ENCODE data around the gene EHMT2. TPM values are rescaled to one million over a fixed set of nuclear protein-coding genes. Genes with fewer than 3 reads are reported as not detected.
A peak's percentile ranks its signal among the peaks of the same experiment; 100 is the strongest.
"Not testable (repeated sequence)": the region's sequence is repeated elsewhere in the genome, so short reads cannot be mapped to it uniquely, and the experiment has no call there.

EHMT2 gene
- total and polyA plus RNA-seq, 8 donors: 13.4 to 55.8 (median 20.6) TPM

DNA sequence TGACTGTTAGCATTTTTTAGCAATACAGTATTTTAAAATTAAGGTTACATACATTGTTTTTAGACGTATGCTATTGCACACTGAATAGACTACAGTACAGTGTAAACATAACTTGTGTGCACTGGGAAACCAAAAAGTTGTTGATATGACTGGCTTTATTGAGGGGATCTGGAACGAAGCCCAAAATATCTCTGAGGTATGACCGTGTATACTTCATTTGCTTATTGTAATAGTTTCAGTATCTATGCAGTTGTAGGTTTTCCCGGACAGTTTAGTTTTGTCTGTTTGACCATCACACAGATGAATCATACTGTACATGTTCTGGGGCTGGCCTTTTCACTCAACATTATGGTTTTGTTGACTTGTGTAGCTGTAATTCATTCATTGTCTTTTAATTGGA, 11.3 kb upstream of the EHMT2 start:
- ATAC-seq: no peak
- no peak for FAIRE-seq
- no peak overlapping the region for H3K27ac ChIP-seq
- intact Hi-C loops (cut with DNase I): loop anchor here in 2 of 3 donors (10.0 kb wide), 1 partner anchor 46 kb away; the partner anchor contains the start of genes NELFE (in 2 of the 2) and SKIC2 (in 2 of the 2)
- TF ChIP-seq, protein P1, sequence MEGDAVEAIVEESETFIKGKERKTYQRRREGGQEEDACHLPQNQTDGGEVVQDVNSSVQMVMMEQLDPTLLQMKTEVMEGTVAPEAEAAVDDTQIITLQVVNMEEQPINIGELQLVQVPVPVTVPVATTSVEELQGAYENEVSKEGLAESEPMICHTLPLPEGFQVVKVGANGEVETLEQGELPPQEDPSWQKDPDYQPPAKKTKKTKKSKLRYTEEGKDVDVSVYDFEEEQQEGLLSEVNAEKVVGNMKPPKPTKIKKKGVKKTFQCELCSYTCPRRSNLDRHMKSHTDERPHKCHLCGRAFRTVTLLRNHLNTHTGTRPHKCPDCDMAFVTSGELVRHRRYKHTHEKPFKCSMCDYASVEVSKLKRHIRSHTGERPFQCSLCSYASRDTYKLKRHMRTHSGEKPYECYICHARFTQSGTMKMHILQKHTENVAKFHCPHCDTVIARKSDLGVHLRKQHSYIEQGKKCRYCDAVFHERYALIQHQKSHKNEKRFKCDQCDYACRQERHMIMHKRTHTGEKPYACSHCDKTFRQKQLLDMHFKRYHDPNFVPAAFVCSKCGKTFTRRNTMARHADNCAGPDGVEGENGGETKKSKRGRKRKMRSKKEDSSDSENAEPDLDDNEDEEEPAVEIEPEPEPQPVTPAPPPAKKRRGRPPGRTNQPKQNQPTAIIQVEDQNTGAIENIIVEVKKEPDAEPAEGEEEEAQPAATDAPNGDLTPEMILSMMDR (IDR thresholded peaks at IDR 0.05): no peak
- WGBS, 2 donors: 20 to 25% methylated on average over 4 of the region's 4 CpGs
- H3K4me1 ChIP-seq: no peaks in the 10 kb centered on the region
- no peaks in the 10 kb centered on the region for H3K9me3 ChIP-seq
- no peak overlapping the region for H3K4me3 ChIP-seq
- DNase-seq: no peak
- no peaks in the 10 kb centered on the region for H3K36me3 ChIP-seq
- no peaks in the 10 kb centered on the region for H3K27me3 ChIP-seq

DNA sequence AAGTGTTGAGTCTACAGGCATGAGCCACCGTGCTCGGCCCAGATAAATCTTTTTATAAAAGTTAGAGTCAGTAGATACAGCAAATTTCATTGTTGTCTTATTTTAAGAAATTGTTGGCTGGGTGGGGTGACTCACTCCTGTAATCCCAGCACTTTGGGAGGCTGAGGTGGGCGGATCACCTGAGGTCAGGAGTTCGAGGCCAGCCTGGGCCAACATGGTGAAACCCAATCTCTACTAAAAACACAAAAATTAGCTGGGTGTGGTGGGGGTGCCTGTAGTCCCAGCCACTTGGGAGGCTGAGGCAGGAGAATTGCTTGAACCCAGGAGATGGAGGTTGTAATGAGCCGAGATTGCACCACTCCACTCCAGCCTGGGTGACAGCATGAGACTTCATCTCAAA, 10.8 kb upstream of the EHMT2 start:
- not testable (repeated sequence) for H3K27ac ChIP-seq, H3K4me1 ChIP-seq, H3K36me3 ChIP-seq, DNase-seq, ATAC-seq, FAIRE-seq, H3K9me3 ChIP-seq, H3K4me3 ChIP-seq, H3K27me3 ChIP-seq
- intact Hi-C loops (cut with DNase I): loop anchor here in 2 of 3 donors (10.0 kb wide), 1 partner anchor 47 kb away; the partner anchor contains the start of genes NELFE (in 2 of the 2) and SKIC2 (in 2 of the 2)
- WGBS, 2 donors: 79 to 82% methylated on average over 5 of the region's 5 CpGs

DNA sequence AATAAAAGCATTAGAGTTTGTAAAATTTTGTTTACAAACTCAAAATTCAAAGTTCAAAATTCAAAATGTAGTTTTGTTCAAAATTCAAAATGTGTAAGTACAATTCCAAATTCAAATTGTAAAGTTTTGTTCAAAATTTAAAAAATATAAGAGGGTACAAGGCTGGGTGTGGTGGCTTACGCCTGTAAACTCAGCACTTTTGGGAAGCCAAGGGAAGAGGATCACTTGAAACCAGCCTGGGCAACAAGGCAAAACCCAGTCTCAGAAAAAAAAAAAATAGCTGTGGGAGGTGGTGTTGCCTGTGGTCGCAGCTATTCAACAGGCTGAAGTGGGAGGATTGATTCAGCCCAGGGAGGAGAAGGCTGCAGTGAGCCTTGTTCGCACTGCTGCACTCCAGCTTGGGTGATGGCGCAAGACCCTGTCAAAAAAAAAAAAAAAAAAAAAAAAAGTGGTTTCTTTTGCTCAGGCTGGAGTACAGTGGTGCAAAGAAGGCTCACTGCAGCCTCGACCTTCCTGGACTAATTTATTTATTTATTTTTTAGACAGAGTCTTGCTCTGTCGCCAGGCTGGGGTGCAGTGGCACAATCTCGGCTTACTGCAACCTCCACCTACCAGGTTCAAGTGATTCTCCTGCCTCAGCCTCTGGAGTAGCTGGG, 9.8 kb upstream of the EHMT2 start:
- Histone ChIP-seq H3K4me3 (no peak overlapping the region), H3K36me3 (no peaks in the 10 kb centered on the region), H3K27me3 (no peaks in the 10 kb centered on the region), H3K4me1 (peaks cover 0 to 6% (median 0%) of the 10 kb centered on the region in 3 donors), H3K9me3 (no peaks in the 10 kb centered on the region), H3K27ac (no peak overlapping the region)
- FAIRE-seq (no peak), DNase-seq (no peak), ATAC-seq (peak in 2 of 4 donors; percentile 22 to 34)
- WGBS, 2 donors: 42 to 45% methylated on average over 7 of the region's 7 CpGs
- intact Hi-C loops (cut with DNase I): loop anchor here in 2 of 3 donors (10.0 kb wide), 1 partner anchor 48 kb away; the partner anchor contains the start of genes NELFE (in 2 of the 2) and SKIC2 (in 2 of the 2)
- TF ChIP-seq, protein P1 (IDR thresholded peaks at IDR 0.05): no peak

DNA sequence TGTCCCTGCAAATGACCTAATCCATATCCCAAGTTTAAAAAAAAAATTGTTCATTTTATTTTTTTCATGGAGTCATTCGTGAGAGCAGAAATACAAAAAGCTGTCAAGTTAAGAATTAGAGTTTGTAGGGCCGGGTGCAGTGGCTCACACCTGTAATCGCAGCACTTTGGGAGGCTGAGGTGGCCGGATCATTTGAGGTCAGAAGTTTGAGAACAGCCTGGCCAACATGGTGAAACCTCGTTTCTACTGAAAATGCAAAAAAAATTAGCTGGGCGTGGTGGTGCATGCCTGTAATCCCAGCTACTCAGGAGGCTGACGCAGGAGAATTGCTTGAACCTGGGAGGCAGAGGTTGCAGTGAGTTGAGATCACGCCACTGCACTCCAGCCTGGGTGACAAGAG, 9.2 kb upstream of the EHMT2 start:
- not testable (repeated sequence) for H3K36me3 ChIP-seq, H3K27ac ChIP-seq, H3K4me1 ChIP-seq, DNase-seq, ATAC-seq, H3K9me3 ChIP-seq, H3K4me3 ChIP-seq, H3K27me3 ChIP-seq, FAIRE-seq
- 65 to 72% methylated on average over 8 of the region's 8 CpGs for WGBS, 2 donors
- intact Hi-C loops (cut with DNase I): loop anchor here in 2 of 3 donors (10.0 kb wide), 1 partner anchor 48 kb away; the partner anchor contains the start of genes NELFE (in 2 of the 2) and SKIC2 (in 2 of the 2)

DNA sequence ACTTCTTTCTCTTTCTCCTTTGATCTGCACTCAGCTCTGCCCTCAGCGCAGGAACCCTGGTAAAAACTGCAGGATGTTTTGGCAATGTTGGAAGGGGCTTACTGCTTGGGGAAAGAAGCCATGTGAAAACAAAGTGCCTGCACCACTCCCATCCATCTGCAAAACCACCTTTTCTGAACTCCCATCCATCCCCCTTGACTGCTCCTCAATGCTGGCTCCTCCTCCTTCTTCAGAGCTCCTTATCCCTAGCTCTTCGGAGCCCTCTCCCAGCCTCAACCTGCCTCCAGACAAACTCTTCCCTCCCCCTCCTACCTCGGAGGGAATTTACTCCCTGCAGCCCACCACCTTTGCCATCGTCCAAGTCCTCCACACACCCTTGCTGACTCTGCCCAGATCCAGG, 8.6 kb upstream of the EHMT2 start:
- peaks cover 0 to 6% (median 0%) of the 10 kb centered on the region in 3 donors for H3K4me1 ChIP-seq
- no peaks in the 10 kb centered on the region for H3K36me3 ChIP-seq
- TF ChIP-seq, protein P1 (IDR thresholded peaks at IDR 0.05): no peak
- no peaks in the 10 kb centered on the region for H3K9me3 ChIP-seq
- no peaks in the 10 kb centered on the region for H3K27me3 ChIP-seq
- intact Hi-C loops (cut with DNase I): loop anchor here in 2 of 3 donors (10.0 kb wide), 1 partner anchor 49 kb away; the partner anchor contains the start of genes NELFE (in 2 of the 2) and SKIC2 (in 2 of the 2)
- WGBS, 2 donors: 28 to 37% methylated on average over 4 of the region's 4 CpGs
- DNase-seq (no peak), FAIRE-seq (no peak), ATAC-seq (no peak)
- no peak overlapping the region for H3K4me3 ChIP-seq
- H3K27ac ChIP-seq: no peak overlapping the region

DNA sequence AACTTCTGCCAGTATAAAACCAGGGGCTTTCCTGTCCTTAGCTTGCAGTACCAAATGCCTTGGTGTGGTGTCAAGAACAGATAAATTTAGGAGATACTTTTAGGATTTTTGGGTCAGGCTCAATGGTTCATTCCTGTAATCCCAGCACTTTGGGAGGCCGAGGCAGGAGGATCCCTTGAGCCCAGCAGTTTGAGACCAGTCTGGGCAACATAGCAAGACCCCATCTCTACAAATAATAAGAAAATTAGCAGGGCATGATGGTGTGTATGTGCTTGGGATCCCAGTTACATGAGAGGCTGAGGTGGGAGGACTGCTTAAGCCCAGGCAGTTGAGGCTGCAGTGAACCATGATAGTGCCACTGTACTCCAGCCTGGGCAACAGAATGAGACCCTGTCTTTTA, 7.5 kb upstream of the EHMT2 start:
- FAIRE-seq (no peak), DNase-seq (no peak), ATAC-seq (no peak)
- Histone ChIP-seq H3K4me1 (peaks cover 0 to 6% (median 0%) of the 10 kb centered on the region in 3 donors), H3K36me3 (no peaks in the 10 kb centered on the region), H3K27ac (no peak overlapping the region), H3K27me3 (no peaks in the 10 kb centered on the region), H3K4me3 (no peak overlapping the region), H3K9me3 (no peaks in the 10 kb centered on the region)
- TF ChIP-seq, protein P1 (IDR thresholded peaks at IDR 0.05): no peak
- WGBS, 2 donors: 81 to 91% methylated on average over 1 of the region's 1 CpG
- intact Hi-C loops (cut with DNase I): loop anchor here in 2 of 3 donors (10.0 kb wide), 1 partner anchor 50 kb away; the partner anchor contains the start of genes NELFE (in 2 of the 2) and SKIC2 (in 2 of the 2)

All from pancreas (tissue), 10 donors.